Measurements from ENCODE around the gene ISL2. TPM values are rescaled to one million over a fixed set of nuclear protein-coding genes. Genes with fewer than 3 reads are reported as not detected.

ISL2 gene
- total RNA-seq, 1 donor from 2014 or later: 78.7 TPM

GRCh38 chr15:76333720-76334437 is 2.7 kb upstream of the ISL2 start:
- H3K4me1 Mint-ChIP-seq (ENCODE audit: low read depth, unreplicated experiment): peaks cover 8% of the 10 kb centered on the region
- peak overlapping the region; percentile 55 for H3K4me3 Mint-ChIP-seq (ENCODE audit: unreplicated experiment)
- peaks cover 32% of the 10 kb centered on the region for H3K9me3 Mint-ChIP-seq (ENCODE audit: unreplicated experiment)
- peak; percentile 19 for TF ChIP-seq CTCF (IDR thresholded peaks at IDR 0.05; ENCODE audit: partially characterized antibody, unreplicated experiment)
- H3K36me3 Mint-ChIP-seq (ENCODE audit: unreplicated experiment): peaks cover 6% of the 10 kb centered on the region
- peaks cover 27% of the 10 kb centered on the region for H3K27me3 Mint-ChIP-seq (ENCODE audit: unreplicated experiment)
- peak overlapping the region; percentile 28 for H3K27ac Mint-ChIP-seq (ENCODE audit: unreplicated experiment)
- DNase-seq: peak; percentile 42

GRCh38 chr15:76334438-76335306 is 1.9 kb upstream of the ISL2 start:
- Mint-ChIP-seq H3K27me3 (ENCODE audit: unreplicated experiment) (peaks cover 31% of the 10 kb centered on the region), H3K27ac (ENCODE audit: unreplicated experiment) (peak overlapping the region; percentile 100), H3K9me3 (ENCODE audit: unreplicated experiment) (peaks cover 33% of the 10 kb centered on the region), H3K4me3 (ENCODE audit: unreplicated experiment) (peak overlapping the region; percentile 87), H3K36me3 (ENCODE audit: unreplicated experiment) (peaks cover 6% of the 10 kb centered on the region), H3K4me1 (ENCODE audit: low read depth, unreplicated experiment) (peaks cover 8% of the 10 kb centered on the region)
- no peak for DNase-seq
- TF ChIP-seq CTCF (IDR thresholded peaks at IDR 0.05; ENCODE audit: partially characterized antibody, unreplicated experiment): no peak

- Mint-ChIP-seq H3K4me1 (ENCODE audit: low read depth, unreplicated experiment) (peaks cover 12% of the 10 kb centered on the region), H3K4me3 (ENCODE audit: unreplicated experiment) (peak overlapping the region; percentile 87), H3K9me3 (ENCODE audit: unreplicated experiment) (peaks cover 39% of the 10 kb centered on the region), H3K27me3 (ENCODE audit: unreplicated experiment) (peaks cover 37% of the 10 kb centered on the region), H3K36me3 (ENCODE audit: unreplicated experiment) (peaks cover 12% of the 10 kb centered on the region), H3K27ac (ENCODE audit: unreplicated experiment) (peak overlapping the region; percentile 100)
- peak; percentile 75 for DNase-seq
- no peak for TF ChIP-seq CTCF (IDR thresholded peaks at IDR 0.05; ENCODE audit: partially characterized antibody, unreplicated experiment)
Measured at GRCh38 chr15:76335307-76336253, 993 bp upstream of the ISL2 start.

- Mint-ChIP-seq H3K27ac (ENCODE audit: unreplicated experiment) (peak overlapping the region; percentile 80), H3K36me3 (ENCODE audit: unreplicated experiment) (peaks cover 12% of the 10 kb centered on the region), H3K27me3 (ENCODE audit: unreplicated experiment) (peaks cover 46% of the 10 kb centered on the region), H3K4me1 (ENCODE audit: low read depth, unreplicated experiment) (peaks cover 16% of the 10 kb centered on the region), H3K4me3 (ENCODE audit: unreplicated experiment) (peak overlapping the region; percentile 87), H3K9me3 (ENCODE audit: unreplicated experiment) (peaks cover 49% of the 10 kb centered on the region)
- no peak for DNase-seq
- no peak for TF ChIP-seq CTCF (IDR thresholded peaks at IDR 0.05; ENCODE audit: partially characterized antibody, unreplicated experiment)
Measured at GRCh38 chr15:76337059-76337695, 604 bp downstream of the ISL2 start.
